GM12865 (cell line): ENCODE results near the gene AGBL4.

Experiments
- DNase-seq: peaks from one replicate; pipeline ENCODE4 v3.0.0; 2010; ENCODE audit warnings: low read depth
- H3K4me3 ChIP-seq: 2 replicates; pipeline ENCODE4 v1.5.1; 2011; ENCODE audit warnings: mild to moderate bottlenecking, low read depth, low read length, control low read depth
- TF ChIP-seq, protein P1 (sequence below): IDR thresholded peaks from 2 replicates; pipeline ENCODE4 v1.5.1; 2011; ENCODE audit warnings: low read length, control low read depth, low read depth, inconsistent platforms; ENCODE audit not compliant: insufficient read depth; ENCODE audit errors: missing control alignments

The AGBL4 gene

GRCh38 chr1:48939042-48939441 is 1084.7 kb downstream of the AGBL4 start:
- TF ChIP-seq, protein P1, sequence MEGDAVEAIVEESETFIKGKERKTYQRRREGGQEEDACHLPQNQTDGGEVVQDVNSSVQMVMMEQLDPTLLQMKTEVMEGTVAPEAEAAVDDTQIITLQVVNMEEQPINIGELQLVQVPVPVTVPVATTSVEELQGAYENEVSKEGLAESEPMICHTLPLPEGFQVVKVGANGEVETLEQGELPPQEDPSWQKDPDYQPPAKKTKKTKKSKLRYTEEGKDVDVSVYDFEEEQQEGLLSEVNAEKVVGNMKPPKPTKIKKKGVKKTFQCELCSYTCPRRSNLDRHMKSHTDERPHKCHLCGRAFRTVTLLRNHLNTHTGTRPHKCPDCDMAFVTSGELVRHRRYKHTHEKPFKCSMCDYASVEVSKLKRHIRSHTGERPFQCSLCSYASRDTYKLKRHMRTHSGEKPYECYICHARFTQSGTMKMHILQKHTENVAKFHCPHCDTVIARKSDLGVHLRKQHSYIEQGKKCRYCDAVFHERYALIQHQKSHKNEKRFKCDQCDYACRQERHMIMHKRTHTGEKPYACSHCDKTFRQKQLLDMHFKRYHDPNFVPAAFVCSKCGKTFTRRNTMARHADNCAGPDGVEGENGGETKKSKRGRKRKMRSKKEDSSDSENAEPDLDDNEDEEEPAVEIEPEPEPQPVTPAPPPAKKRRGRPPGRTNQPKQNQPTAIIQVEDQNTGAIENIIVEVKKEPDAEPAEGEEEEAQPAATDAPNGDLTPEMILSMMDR = no peak
- DNase-seq = no peak
- no peak overlapping the region for H3K4me3 ChIP-seq

DNA sequence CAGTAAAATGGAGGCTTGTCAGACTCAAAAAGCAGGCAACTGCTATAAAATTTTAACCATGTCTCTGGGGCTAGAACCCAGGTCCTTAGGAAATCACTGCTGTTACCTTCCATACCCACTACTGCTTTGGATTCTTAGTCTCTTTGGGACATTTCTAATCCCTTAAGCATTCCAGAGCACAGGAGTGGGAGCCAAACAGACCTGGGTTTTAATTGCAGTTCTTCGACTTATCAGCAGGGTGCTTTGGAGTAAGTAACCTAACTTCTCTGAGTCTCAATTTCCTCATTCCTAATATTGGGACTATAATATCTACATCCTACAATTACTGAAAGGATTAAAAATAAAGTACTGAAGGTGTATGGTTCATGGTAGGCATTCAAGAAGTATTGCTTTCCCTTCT is 1086.0 kb downstream of the AGBL4 start:
- TF ChIP-seq, protein P1 = no peak
- no peak overlapping the region for H3K4me3 ChIP-seq
- DNase-seq = no peak

GRCh38 chr1:48936436-48936835 is 1087.3 kb downstream of the AGBL4 start:
- DNase-seq = no peak
- TF ChIP-seq, protein P1 = no peak
- no peak overlapping the region for H3K4me3 ChIP-seq

DNA sequence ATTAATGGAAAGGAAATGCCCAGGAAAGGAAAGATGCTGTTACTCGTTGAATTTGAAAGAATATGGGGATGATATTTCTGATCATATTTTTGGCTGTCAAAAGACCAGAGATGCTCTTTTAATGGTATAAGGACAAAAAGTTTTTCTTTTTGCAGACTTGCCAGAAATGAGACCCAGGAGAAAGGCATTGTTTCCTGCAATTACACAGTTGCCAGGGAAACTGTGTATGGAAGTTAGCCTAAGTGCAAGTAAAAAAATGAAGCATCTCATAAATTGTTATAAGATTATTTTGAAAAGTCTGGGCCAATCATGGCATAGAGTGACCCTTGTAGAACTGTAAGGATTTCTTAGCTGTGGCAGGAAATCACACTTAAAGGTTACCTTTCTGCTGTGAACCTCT is 1091.4 kb downstream of the AGBL4 start:
- no peak for DNase-seq
- TF ChIP-seq, protein P1 = no peak
- no peak overlapping the region for H3K4me3 ChIP-seq

GRCh38 chr1:48931506-48932192 is 1092.1 kb downstream of the AGBL4 start:
- TF ChIP-seq, protein P1 = no peak
- DNase-seq = no peak
- no peak overlapping the region for H3K4me3 ChIP-seq

DNA sequence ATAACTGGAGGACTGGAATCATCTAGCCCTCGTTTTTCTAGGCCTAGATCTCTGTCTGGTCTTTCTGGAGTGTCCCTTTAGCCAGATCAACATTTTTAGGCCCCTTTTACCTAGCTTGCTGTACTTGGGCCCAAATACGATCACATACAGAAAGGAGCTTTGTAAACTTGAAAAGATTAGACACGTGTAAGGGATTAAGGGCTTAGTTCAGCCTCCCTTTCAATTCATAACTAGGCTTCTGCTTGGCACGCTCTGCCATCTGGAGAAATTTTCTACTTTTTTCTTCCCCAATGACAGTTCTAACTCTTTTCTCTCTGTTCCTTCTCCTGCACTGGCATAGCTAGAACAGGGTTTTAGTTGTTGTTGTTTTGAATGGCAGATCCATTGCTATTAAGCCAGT is 1093.7 kb downstream of the AGBL4 start:
- DNase-seq = no peak
- H3K4me3 ChIP-seq = no peak overlapping the region
- TF ChIP-seq, protein P1 = no peak

DNA sequence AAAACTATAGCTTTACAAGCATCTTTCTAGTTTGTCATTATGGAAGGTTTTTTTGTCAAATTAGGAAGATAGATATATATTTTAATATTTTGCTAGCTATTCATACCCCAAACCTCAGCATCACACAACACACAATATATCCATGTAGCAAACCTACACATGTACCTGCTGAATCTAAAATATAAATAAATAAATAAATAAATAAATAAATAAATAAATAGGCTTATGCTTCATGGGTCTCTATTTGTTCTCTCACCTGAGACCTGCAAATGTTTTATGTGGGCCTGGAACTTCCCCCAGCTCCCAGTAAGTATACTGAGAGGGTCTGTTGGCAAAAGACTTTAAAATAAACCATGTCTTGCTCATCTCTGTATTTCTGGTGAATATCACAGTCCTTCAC is 1099.7 kb downstream of the AGBL4 start:
- H3K4me3 ChIP-seq = no peak overlapping the region
- TF ChIP-seq, protein P1 = no peak

More for the DNA sequence above, 1099.7 kb downstream of the AGBL4 start:
- no peak for DNase-seq
